Ishikawa (cell line): ENCODE measurements around the gene MAST4.

Source experiments
- CEBPB ChIP-seq: IDR thresholded peaks from 2 replicates; pipeline ENCODE4 v1.6.1; 2012
- CREB1 ChIP-seq: IDR thresholded peaks from 2 replicates; pipeline ENCODE4 v1.6.1; 2012; ENCODE audit warnings: low read depth
- EGR1 ChIP-seq: IDR thresholded peaks from 2 replicates; pipeline ENCODE4 v1.6.1; 2012
- EP300 ChIP-seq: IDR thresholded peaks from 2 replicates; pipeline ENCODE4 v1.6.1; 2012; ENCODE audit warnings: borderline replicate concordance
- FOXM1 ChIP-seq: IDR thresholded peaks from 2 replicates; pipeline ENCODE4 v1.6.1; 2012; ENCODE audit warnings: low read depth, borderline replicate concordance
- MAX ChIP-seq: IDR thresholded peaks from 2 replicates; pipeline ENCODE4 v1.6.1; 2012
- NFIC ChIP-seq: IDR thresholded peaks from 2 replicates; pipeline ENCODE4 v1.6.1; 2012
- RAD21 ChIP-seq: IDR thresholded peaks from 2 replicates; pipeline ENCODE4 v1.6.1; 2012; ENCODE audit warnings: low read depth
- REST ChIP-seq: IDR thresholded peaks from 2 replicates; pipeline ENCODE4 v1.6.1; 2012; ENCODE audit warnings: low read depth, mild to moderate bottlenecking
- TAF1 ChIP-seq: IDR thresholded peaks from 2 replicates; pipeline ENCODE4 v1.6.1; 2012; ENCODE audit warnings: low read depth, mild to moderate bottlenecking
- TCF12 ChIP-seq: IDR thresholded peaks from 2 replicates; pipeline ENCODE4 v1.6.1; 2012; ENCODE audit warnings: low read depth
- TEAD4 ChIP-seq: IDR thresholded peaks from 2 replicates; pipeline ENCODE4 v1.6.1; 2012
- USF1 ChIP-seq: IDR thresholded peaks from 2 replicates; pipeline ENCODE4 v1.6.1; 2012
- YY1 ChIP-seq: IDR thresholded peaks from 2 replicates; pipeline ENCODE4 v1.6.1; 2012; ENCODE audit warnings: low read depth
- ZBTB7A ChIP-seq: IDR thresholded peaks from 2 replicates; pipeline ENCODE4 v1.6.1; 2012; ENCODE audit warnings: low read depth

The MAST4 gene

GRCh38 chr5:67141644-67142043 is 545.5 kb downstream of the MAST4 start:
- TF ChIP-seq TAF1 (no peak), YY1 (no peak), USF1 (no peak), EGR1 (no peak), ZBTB7A (no peak), EP300 (no peak), NFIC (no peak), TCF12 (no peak), CEBPB (no peak), FOXM1 (no peak), MAX (no peak), RAD21 (no peak), REST (no peak), CREB1 (no peak), TEAD4 (no peak)

- TF ChIP-seq TAF1 (no peak), EGR1 (no peak), TCF12 (no peak), CREB1 (no peak), NFIC (no peak), EP300 (no peak), CEBPB (no peak), YY1 (no peak), RAD21 (no peak), MAX (no peak), USF1 (no peak), REST (no peak), TEAD4 (no peak), ZBTB7A (no peak), FOXM1 (no peak)
These were observed 546.6 kb downstream of the MAST4 start for GRCh38 chr5:67142816-67143215.

GRCh38 chr5:67143549-67143948 is 547.4 kb downstream of the MAST4 start:
- TF ChIP-seq EGR1 (no peak), YY1 (no peak), REST (no peak), TEAD4 (no peak), FOXM1 (no peak), TAF1 (no peak), NFIC (no peak), CREB1 (no peak), TCF12 (no peak), USF1 (no peak), EP300 (no peak), RAD21 (no peak), ZBTB7A (no peak), CEBPB (no peak), MAX (no peak)

GRCh38 chr5:67144183-67144639 is 548.0 kb downstream of the MAST4 start:
- TF ChIP-seq FOXM1, result no peak
- TF ChIP-seq EGR1, result no peak
- no peak for TF ChIP-seq RAD21
- no peak for TF ChIP-seq REST
- no peak for TF ChIP-seq MAX
- no peak for TF ChIP-seq CEBPB
